ENCODE data around the gene LRRC53.

Gene LRRC53

DNA sequence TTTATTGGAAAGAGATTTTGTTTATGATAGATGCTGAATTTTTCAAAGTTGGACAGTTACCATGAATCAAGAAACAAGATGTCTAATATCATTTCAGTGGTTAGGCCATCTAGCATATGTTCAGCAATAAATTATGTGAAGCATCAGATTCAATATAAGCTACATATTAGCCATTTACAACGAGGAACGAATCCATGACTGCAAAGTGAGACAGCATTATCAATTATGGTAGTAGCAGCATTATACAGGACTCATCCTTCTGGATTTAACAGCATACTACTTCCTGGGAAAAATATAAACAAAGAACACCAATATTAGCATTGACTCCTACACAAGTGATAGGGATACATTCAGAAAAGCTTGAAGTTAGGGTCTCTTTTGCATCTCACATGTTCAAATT is 59.1 kb downstream of the LRRC53 start:
- FAIRE-seq (no peak), DNase-seq (ENCODE audit: insufficient read length, low spot score) (no peak)

- DNase-seq (ENCODE audit: insufficient read length, low spot score) (no peak), FAIRE-seq (no peak)
Measured at GRCh38 chr1:74452035-74452434, 60.4 kb downstream of the LRRC53 start.

GRCh38 chr1:74437035-74437434 is 75.4 kb downstream of the LRRC53 start:
- FAIRE-seq: no peak
- no peak for DNase-seq (ENCODE audit: insufficient read length, low spot score)

DNA sequence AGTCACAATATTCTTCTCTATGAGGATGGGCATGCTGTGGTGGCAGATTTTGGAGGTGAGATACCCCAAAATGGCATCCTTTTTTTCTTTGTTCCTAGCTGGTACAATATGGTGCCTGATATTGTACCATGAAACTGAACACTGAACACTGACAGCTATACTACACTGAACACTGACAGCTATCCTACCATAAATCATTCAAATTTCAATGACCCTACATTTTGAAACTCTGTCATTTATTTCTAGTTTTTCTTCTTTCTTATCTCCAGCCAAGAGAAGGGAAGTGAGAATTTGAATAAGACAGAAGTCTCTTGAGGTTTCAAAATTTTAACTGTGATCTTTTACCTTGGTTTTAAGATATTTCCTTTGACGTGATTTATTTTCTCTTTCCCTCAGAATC is 76.3 kb downstream of the LRRC53 start:
- FAIRE-seq (no peak), DNase-seq (ENCODE audit: insufficient read length, low spot score) (no peak)

DNA sequence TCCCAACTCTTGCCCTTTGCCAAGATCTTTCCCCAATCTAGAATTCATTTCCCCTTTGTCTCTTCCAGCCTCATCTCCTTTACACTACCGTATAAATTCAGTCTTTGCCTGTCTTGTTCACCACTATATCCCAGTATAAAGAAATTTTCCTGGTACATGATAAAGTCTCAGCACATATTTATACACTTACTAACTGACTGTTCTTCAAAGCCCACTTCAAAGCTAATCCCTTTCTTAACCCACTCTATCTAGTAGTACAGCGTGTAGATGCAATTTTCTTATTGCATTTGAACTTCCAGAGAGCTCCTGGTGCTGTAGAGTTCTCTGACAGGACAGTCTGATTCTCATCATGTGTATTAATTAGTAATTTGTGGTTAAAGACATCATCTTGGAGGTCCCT is 78.1 kb downstream of the LRRC53 start:
- DNase-seq (ENCODE audit: insufficient read length, low spot score): no peak
- FAIRE-seq: no peak

DNA sequence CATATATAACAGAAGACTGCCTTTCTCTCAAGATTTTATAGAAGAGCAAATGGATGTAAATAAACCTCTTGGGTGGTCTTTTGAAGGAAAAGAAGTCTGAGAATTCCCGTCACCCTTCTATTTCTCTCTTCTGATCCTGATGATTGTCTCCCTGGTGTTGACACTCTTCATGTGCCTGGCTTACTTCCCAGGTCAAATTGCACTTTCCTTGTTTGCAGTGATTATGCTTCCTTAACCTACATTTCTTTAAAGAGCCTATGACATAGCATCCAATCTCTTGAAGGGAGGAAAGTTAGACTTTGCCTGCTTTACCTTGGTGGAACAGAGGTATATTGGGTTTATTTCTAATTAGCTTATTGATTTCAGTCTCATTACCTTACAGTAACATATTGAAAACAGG is 80.1 kb downstream of the LRRC53 start:
- no peak for DNase-seq (ENCODE audit: insufficient read length, low spot score)
- no peak for FAIRE-seq

DNA sequence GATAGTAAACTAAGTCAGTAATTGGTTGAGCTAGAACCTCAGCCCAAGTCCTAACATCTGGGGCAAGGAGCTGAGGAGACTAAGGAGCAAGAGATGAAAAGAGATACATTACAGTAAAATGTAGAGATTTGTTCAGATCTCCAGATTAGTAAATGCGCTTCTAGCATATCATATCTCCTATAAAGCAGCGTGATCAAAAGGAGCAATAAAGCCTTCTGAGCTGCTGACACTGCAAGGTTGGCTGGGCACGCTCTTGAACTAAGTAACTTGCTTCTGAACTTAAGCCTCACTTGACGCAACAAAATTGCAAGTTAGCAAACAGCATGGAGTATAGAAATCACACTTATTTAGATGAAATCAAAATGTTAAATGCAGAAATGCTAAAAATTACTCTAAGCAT is 80.9 kb downstream of the LRRC53 start:
- FAIRE-seq (no peak), DNase-seq (ENCODE audit: insufficient read length, low spot score) (no peak)

DNA sequence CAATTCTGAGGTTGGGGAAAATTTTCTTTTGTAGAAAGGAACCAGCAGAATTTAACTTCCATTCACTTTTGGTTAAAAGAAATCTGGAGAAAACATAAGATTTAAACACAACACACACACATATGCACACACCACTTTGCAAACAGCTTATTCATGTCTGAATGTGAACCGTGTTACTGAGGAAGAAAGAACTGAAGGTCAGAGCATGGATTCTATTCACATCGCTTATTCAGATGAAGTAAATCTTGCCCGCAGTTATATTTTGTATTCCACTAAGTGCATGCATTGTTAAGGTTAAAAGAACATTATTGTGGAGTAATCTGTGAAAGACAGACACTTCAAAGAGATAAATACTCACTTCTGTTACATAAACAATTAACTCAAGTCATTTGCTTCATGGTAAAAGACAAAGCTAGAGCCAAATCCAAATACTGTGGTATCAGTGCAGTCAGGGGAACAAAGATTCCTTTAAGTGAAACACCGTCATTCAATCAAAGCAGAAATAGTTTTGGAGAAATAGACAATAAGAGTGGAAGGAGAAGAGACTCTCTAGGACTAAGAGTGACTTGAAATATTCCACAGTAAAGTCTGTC is 82.0 kb downstream of the LRRC53 start:
- DNase-seq (ENCODE audit: insufficient read length, low spot score) (no peak), FAIRE-seq (no peak)

DNA sequence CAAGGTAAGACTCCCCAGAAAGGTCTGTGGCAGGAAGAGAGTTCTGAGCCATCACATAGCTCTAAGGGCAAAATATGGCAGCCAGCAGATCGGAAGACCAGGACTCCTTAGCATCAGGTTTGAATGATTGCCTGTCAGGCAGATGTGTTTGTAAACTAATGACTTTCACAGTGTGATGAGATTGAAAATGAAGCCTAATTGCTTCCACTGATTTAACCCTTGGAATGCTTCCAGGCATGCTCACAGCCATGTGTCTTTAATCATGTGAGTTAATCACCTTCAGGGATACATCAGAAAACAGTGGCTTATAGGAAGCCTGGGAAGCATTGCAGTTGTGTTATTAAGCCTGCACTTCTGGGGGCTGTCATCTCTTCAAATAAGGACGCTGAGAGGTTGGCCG is 82.8 kb downstream of the LRRC53 start:
- DNase-seq (ENCODE audit: insufficient read length, low spot score) (no peak), FAIRE-seq (no peak)

GRCh38 chr1:74427681-74428080 is 84.7 kb downstream of the LRRC53 start:
- no peak for DNase-seq (ENCODE audit: insufficient read length, low spot score)
- no peak for FAIRE-seq

GRCh38 chr1:74426208-74426937 is 86.0 kb downstream of the LRRC53 start:
- DNase-seq (ENCODE audit: insufficient read length, low spot score) (no peak), FAIRE-seq (no peak)

GRCh38 chr1:74425676-74426075 is 86.7 kb downstream of the LRRC53 start:
- FAIRE-seq: no peak
- DNase-seq (ENCODE audit: insufficient read length, low spot score): no peak

GRCh38 chr1:74423471-74423870 is 88.9 kb downstream of the LRRC53 start:
- no peak for DNase-seq (ENCODE audit: insufficient read length, low spot score)
- FAIRE-seq: no peak

DNA sequence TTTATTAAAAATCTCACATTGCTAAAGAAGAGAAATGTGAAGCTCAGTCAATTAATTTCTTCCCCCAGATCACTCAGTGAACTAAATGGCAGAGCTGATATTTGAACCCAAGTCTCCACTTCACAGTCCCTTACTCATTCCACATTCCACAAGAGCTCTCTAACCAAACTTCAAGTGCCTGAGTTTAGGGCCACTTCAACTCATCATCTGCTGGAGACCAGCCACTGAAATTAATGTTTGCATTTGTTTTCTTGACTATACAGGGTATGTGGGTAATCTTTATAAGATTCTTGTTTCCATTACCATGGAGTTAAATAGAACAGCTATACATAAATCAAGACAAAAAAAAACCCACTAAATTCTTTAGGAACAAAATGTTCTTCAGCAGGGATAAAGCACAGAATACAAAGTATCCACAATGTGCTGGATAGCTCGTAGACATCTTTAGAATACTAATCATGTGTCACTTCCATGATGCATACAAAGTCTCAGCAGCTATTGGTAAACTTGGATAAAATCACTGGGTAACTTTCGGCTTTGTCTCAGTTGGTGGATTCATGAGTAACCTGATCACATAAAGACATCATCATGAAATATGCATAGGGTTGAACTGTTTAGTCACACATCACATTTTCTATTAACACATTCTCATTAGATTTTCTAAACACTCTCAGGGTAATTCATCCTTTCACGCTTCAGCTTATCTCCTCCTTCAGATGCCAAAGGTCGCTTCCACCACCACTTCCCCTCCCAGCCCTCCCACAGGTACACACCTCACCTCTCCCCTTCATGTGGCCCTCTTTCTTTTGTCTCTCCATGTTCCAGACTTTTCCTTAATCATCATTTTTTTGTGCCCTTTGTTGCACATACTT is 89.8 kb downstream of the LRRC53 start:
- no peak for DNase-seq (ENCODE audit: insufficient read length, low spot score)
- FAIRE-seq: no peak

GRCh38 chr1:74420467-74420866 is 91.9 kb downstream of the LRRC53 start:
- FAIRE-seq: no peak
- DNase-seq (ENCODE audit: insufficient read length, low spot score): no peak
